Hypothalamus (tissue), 51 donors: Measurements from ENCODE around the gene LGR4.
A peak's percentile ranks its signal among the peaks of the same experiment; 100 is the strongest.
"Not testable (repeated sequence)": the region's sequence is repeated elsewhere in the genome, so short reads cannot be mapped to it uniquely, and the experiment has no call there.

ENCODE experiments used
- DNase-seq, 51 donors: peaks; one replicate each; lab custom pipeline; 2025; lab: John Stamatoyannopoulos, UW

LGR4 gene

DNA sequence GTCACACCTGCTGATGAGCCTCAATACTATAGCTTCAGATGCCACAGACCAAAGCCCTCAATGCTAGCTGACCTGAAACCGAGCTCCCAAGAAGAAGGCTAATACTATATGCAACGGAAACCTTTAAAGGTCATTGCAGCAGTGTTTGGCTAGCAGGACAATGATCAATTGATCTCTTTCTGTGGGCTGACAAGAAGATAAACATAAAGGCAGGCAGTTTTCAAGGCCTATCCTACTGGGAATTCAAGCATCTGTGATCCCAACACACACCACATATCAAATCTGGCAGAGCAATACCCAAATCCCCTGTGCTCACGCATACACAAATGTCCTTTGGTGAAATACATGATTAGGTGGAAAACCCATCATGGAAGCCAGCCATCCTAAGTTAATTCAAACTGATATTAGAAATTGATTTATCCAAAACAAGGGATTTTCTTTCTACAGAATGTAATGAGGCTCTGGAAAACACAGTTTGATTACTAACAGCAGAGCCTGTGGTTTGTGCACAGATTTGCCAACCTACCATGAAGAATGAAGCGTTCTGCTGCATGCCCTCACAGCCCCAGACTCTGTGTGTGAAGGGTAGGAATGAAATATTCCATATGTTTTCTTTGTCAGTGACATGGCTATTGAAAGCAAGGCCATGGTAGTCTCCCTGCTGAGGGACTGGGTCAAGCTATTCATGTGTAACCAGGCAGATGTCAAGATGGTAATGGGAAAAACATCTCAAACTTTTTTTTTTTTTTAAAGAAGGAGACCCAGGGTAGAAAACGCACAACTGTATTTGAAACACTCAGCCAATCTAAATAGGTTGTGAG is 12.2 kb downstream of the LGR4 start:
- no peak for DNase-seq

- no peak for DNase-seq
Observed at GRCh38 chr11:27459191-27459590, 13.4 kb downstream of the LGR4 start.

GRCh38 chr11:27458182-27458581 is 14.4 kb downstream of the LGR4 start:
- no peak for DNase-seq

DNA sequence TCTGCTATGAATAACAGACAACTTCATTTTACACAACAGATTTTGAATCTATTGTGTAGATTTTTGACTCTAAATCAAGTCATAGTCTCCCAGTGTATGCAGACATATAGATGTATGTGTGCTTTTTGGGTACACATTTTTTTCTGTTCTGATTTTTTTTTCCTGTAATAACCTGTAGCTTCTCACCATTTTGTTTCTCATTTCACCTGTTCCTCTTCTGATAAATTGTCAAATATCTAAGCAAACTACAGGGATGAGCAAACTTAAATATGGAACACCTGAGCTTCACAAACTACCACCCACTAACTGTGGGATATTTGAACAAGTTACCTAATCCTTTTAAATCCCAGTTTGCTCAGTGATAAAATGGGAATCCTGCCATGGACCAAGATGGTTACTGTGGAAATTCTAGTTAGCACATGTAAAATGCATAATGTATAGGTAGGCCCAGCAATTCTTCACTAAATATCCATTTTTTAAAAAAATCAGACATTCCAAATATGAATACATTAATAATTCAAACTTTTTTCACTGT is 15.7 kb downstream of the LGR4 start:
- DNase-seq: no peak

DNA sequence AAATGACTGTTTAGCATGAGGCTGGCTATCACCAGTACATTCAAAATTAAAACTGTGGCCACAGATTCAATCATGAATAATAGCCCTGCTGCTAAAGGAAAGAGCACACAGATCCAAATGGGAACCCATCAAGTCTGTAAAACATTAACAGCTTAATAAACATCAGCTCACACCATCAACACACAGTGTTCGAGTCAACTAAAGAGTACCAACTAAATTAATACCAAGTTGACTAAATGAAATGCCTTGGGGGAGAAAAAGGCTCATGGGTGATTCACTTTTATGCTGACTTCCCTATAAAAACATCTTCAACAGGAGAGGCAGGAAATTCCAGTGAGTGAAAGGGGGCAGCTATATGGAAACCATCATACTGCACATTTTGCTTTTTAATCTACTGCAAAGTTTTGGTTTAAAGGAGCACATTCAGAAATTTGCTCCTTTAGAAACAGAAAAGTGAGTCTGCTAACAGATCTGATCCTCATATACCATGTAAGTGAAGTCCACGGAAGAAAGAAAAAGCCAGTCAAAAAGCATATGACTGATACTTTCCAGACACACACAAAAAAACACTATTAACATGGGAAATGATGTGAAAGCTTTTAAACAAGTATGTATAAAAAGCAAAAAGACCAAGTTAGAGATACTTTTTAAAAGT is 16.3 kb downstream of the LGR4 start:
- DNase-seq: no peak

GRCh38 chr11:27455667-27456066 is 16.9 kb downstream of the LGR4 start:
- no peak for DNase-seq

- DNase-seq: no peak
Observed at GRCh38 chr11:27453701-27454100, 18.9 kb downstream of the LGR4 start.

DNA sequence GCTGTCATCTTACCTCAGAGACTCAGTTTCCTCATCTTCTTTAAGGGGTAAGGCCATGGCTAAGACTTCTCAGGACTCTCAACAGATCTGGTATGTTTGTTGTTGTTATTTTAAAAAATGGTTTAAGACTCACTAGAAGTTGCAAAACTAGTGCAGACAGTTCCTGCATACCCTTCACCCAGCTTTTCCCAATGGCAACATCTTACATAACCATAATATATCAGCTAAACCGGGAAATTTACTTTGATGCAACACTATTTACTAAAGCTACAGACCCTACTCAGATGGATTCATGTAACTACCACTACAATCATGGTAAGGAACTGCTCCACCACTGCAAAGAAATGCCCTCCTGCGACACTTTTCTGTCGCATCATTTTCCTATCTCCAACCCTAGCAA is 20.4 kb downstream of the LGR4 start:
- DNase-seq: no peak

DNA sequence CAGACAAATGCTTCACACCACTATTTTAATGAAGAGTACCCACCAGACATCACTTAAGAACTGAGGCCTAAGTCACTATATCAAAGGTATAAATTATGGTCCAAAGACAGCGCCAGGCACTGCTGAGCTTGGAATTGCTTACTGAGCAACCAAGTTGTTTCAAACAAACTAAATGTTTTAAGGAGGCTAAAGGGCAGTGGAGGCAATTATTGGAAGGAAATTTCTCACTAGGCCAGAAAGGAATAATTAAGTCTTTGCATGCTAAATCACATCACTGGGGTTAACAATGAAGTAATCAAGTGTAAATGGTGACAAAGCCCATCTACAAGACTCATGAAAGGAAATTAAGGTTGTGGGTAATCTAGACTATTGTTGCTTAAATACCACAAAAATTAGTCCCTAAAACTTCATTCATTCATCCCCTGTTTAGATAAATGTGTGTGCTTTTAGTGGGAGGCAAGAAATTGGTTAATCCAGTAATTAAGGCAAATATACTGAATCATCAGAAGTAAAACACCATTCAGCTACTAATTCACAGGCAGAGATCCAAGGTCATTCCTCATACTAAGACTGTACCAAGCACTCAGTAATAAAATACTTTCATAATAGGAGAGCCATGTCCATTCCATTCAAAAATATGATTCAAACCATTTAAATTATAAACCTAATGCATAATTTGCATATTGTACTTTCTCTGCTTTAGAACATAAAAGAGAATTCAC is 21.2 kb downstream of the LGR4 start:
- no peak for DNase-seq

- DNase-seq: not testable (repeated sequence)
Observed at GRCh38 chr11:27448184-27448540, 24.4 kb downstream of the LGR4 start.

GRCh38 chr11:27447288-27448183 is 25.1 kb downstream of the LGR4 start:
- no peak for DNase-seq

DNA sequence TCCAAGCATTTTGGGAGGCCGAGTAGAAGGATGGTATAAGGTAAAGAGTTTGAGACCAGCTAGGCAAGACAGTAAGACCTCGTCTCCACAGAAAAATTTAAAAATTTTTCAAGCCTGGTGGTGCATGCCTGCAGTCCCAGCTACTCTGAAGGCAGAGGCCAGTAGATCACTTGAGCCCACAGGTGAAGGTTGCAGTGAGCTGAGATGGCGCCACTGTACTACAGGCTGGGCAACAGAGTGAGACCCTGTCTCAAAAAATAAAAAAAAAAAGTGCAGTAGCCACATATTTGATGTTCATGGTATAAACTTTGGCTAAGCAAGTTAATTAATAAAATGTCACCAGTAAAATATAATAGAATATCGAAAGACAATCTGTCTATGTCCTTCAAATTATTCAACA is 27.0 kb downstream of the LGR4 start:
- no peak for DNase-seq

DNA sequence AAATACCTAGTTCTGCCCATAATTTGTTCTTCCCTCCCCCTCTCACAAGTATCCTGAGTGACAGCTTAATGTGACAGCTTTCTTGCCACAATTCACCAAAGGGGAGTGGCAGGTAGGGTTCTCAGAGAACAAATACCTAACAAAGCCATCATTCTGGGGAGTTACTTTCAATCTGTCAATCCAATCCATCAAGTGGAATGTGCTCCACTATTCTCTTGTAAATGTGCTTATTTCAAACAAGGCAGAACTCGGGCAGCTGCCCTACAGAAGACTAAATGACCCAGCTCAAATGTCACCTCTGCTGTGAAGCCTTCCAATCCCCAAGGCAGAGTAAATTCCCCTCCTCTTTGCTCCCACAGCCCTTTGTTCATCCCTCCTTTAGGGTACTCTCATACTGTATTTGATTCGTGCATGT is 27.8 kb downstream of the LGR4 start:
- peak in 1 of 51 donors; percentile 12 for DNase-seq

GRCh38 chr11:27443746-27444507 is 28.7 kb downstream of the LGR4 start:
- peak in 9 of 51 donors; percentile 6 to 84 (median 30) for DNase-seq

DNA sequence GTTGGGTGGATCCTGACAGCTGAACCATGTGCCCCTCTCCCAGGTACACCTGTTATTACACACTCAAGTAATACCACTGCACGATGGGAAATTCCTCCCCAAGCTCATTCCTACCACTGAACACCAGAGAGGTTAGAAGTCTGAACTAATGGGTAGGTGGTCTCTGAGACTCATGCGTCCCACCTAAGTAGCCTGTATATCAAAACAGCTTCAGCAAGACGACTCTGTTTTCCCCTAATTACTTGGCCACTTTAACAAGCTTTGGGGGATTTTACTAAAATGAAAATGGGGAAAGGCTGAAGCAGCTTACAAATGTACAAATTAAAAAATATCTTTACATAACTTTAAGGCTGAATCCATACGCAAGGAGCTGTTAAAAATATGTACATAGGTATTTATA is 29.4 kb downstream of the LGR4 start:
- peak in 1 of 51 donors; percentile 62 for DNase-seq

DNA sequence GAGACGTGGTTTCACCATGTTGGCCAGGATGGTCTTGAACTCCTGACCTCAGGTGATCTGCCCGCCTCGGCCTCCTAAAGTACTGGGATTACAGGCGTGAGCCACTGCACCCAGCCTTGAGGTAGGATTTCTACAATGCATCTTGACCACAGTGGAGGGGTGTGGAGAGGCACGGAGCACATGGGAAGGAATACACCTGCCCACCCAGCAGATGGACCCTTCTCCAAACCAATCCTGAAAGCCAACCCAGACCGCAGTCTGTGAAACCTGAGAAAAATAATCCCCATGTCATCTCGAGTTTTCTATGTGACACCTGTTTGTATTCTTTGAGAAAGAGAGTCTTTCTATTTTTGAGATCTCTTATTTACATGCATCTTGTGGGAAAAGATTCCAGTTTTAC is 32.5 kb downstream of the LGR4 start:
- no peak for DNase-seq

GRCh38 chr11:27438595-27438981 is 34.0 kb downstream of the LGR4 start:
- DNase-seq: no peak

DNA sequence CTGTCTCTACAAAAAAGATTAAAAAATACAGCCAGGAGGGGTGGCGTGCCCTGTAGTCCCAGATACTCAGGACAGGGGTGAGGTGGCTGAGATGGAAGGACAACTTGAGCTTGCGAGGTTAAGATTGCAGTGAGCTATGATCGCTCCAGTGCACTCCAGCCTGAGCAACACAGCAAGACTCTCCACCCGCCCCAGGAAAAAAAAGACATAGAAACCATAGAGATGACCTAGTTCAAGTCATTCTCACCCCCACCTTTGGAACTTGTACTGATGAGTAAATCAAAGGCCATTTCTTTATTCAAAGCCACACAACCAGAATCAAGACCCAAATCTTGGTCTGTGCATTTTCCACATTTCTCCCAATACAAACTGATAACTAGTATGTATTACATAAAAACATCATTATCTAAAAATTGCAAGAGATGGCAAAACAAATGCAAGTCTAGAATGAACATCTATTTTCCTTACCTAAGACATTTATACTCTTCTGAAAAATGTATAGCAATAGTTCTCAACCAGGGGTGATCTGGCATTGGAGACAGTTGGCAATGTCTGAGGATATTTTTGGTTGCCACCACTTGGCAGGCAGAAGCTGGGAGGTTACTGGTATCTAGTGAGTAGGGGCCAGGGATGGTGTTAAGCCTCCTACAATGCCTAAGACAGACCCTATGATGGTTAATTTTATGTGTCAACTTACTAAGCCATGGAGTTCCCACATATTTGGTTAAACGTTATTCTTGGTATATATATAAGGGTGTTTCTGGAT is 34.6 kb downstream of the LGR4 start:
- DNase-seq: no peak

GRCh38 chr11:27436916-27437315 is 35.7 kb downstream of the LGR4 start:
- no peak for DNase-seq
